H1 (cell line): ENCODE results near the gene GAPDH. TPM values are rescaled to one million over a fixed set of nuclear protein-coding genes. Genes with fewer than 3 reads are reported as not detected.

Source experiments
- CTCF ChIA-PET: fragments of 300-600 bp; sonication (Branson Sonifier 250); formaldehyde crosslinking; loops from one replicate; lab custom pipeline; 2021; ENCODE audit not compliant: partially characterized antibody; lab: Charles Lee
- POLR2A ChIA-PET: fragments of 300-600 bp; sonication (Branson Sonifier 250); formaldehyde crosslinking; loops from one replicate; lab custom pipeline; 2021; ENCODE audit warnings: inconsistent platforms; ENCODE audit not compliant: partially characterized antibody; lab: Charles Lee
- DNase-seq, 2 experiments: peaks; one replicate each; pipeline versions ENCODE4 v3.0.0 to v3.0.0-alpha.2; 2010 to 2022; ENCODE audit warnings: low spot score in 2 of 2, low read depth in 1 of 2, mixed read lengths in 1 of 2
- FAIRE-seq: peaks from 2 replicates; lab custom pipeline; 2011; peaks lifted over from hg19 to GRCh38; lab: Jason Lieb, UNC
- H2AFZ ChIP-seq: 2 replicates; pipeline ENCODE4 v1.8.1; 2012; ENCODE audit warnings: low read length, inconsistent platforms
- H2AK5ac ChIP-seq: 2 replicates; pipeline ENCODE4 v1.6.1; 2013; ENCODE audit warnings: low read depth, low read length
- H2BK120ac ChIP-seq: replicated peaks from 2 replicates; pipeline ENCODE3; 2013; ENCODE audit warnings: low read depth, low read length, inconsistent platforms
- H2BK12ac ChIP-seq: 2 replicates; pipeline ENCODE4 v1.6.1; 2013; ENCODE audit warnings: low read depth, low read length
- H2BK15ac ChIP-seq: 2 replicates; pipeline ENCODE4 v1.6.1; 2013; ENCODE audit warnings: low read length
- H2BK20ac ChIP-seq: 2 replicates; pipeline ENCODE4 v1.6.1; 2013; ENCODE audit warnings: low read length
- H2BK5ac ChIP-seq: 2 replicates; pipeline ENCODE4 v1.6.1; 2013; ENCODE audit warnings: low read depth, low read length
- H3K14ac ChIP-seq: 2 replicates; pipeline ENCODE4 v1.6.1; 2013; ENCODE audit warnings: inconsistent platforms; ENCODE audit not compliant: insufficient read length
- H3K18ac ChIP-seq: 2 replicates; pipeline ENCODE4 v1.6.1; 2013; ENCODE audit warnings: low read length; ENCODE audit errors: extremely low read depth
- H3K23ac ChIP-seq: 2 replicates; pipeline ENCODE4 v1.6.1; 2013; ENCODE audit warnings: inconsistent platforms; ENCODE audit not compliant: insufficient read length
- H3K23me2 ChIP-seq: 2 replicates; pipeline ENCODE4 v1.6.1; 2013; ENCODE audit warnings: low read depth, low read length
- H3K27ac ChIP-seq: 2 replicates; pipeline ENCODE4 v1.6.1; 2011; ENCODE audit warnings: low read depth, low read length, inconsistent platforms
- H3K27me3 ChIP-seq, 4 experiments: replicated peaks in 1 of 4; 1 replicate in 1 of 4; 2 replicates in 3 of 4; pipeline versions ENCODE4 v1.6.1 to v1.8.1; 2011 to 2013; ENCODE audit warnings: low read length in 3 of 4, mild to moderate bottlenecking in 3 of 4, inconsistent platforms in 2 of 4, mixed read lengths in 2 of 4, moderate library complexity in 1 of 4; ENCODE audit not compliant: control insufficient read depth in 3 of 4, insufficient read depth in 3 of 4; ENCODE audit errors: extremely low read depth in 1 of 4
- H3K36me3 ChIP-seq, 4 experiments: 2 replicates each; pipeline versions ENCODE4 v1.6.1 to v1.8.1; 2011 to 2013; ENCODE audit warnings: mild to moderate bottlenecking in 4 of 4, low read length in 3 of 4, moderate library complexity in 2 of 4, control low read depth in 1 of 4, inconsistent platforms in 1 of 4; ENCODE audit not compliant: insufficient read depth in 4 of 4, control insufficient read depth in 2 of 4
- H3K4ac ChIP-seq: replicated peaks from 2 replicates; pipeline ENCODE3; 2013; ENCODE audit warnings: low read length, low read depth, mixed read lengths, inconsistent platforms; ENCODE audit not compliant: insufficient read length
- H3K4me1 ChIP-seq, 4 experiments: replicated peaks in 1 of 4; 1 replicate in 1 of 4; 2 replicates in 3 of 4; pipeline versions ENCODE4 v1.6.1 to v1.8.1; 2011 to 2013; ENCODE audit warnings: low read length in 3 of 4, inconsistent platforms in 2 of 4, mixed read lengths in 1 of 4; ENCODE audit not compliant: insufficient read depth in 4 of 4, control insufficient read depth in 3 of 4
- H3K4me2 ChIP-seq, 2 experiments: 2 replicates each; pipeline versions ENCODE4 v1.6.1 to v1.8.1; 2011 to 2013; ENCODE audit warnings: low read depth in 2 of 2, low read length in 2 of 2, control low read depth in 1 of 2, inconsistent platforms in 1 of 2, mild to moderate bottlenecking in 1 of 2; ENCODE audit not compliant: insufficient read depth in 1 of 2
- H3K4me3 ChIP-seq, 4 experiments: fragments of 200-600, 300-600 bp in 1 of 4; sonication (generic), shearing (Covaris generic), sonication (Bioruptor Twin) in 1 of 4; 2 replicates each; pipeline versions ENCODE4 v1.5.1 to v1.8.1; 2011 to 2016; ENCODE audit warnings: low read length in 4 of 4, low read depth in 3 of 4, control low read depth in 2 of 4, inconsistent platforms in 2 of 4, mild to moderate bottlenecking in 2 of 4, mixed read lengths in 1 of 4, moderate library complexity in 1 of 4; ENCODE audit not compliant: insufficient read depth in 2 of 4; ENCODE audit errors: extremely low read depth in 1 of 4
- H3K56ac ChIP-seq: replicated peaks from 2 replicates; pipeline ENCODE3; 2013; ENCODE audit warnings: low read depth, mild to moderate bottlenecking, mixed read lengths, low read length, inconsistent platforms; ENCODE audit not compliant: insufficient read length
- H3K79me1 ChIP-seq: 2 replicates; pipeline ENCODE4 v1.6.1; 2013; ENCODE audit warnings: low read depth, low read length, control low read depth
- H3K79me2 ChIP-seq, 2 experiments: 2 replicates each; pipeline versions ENCODE4 v1.6.1 to v1.8.1; 2012 to 2013; ENCODE audit warnings: low read length in 2 of 2, mild to moderate bottlenecking in 2 of 2, inconsistent platforms in 1 of 2; ENCODE audit not compliant: insufficient read depth in 2 of 2, control insufficient read depth in 1 of 2
- H3K9ac ChIP-seq, 4 experiments: replicated peaks in 1 of 4; 1 replicate in 1 of 4; 2 replicates in 3 of 4; pipeline versions ENCODE4 v1.6.1 to v1.8.1; 2011 to 2013; ENCODE audit warnings: low read depth in 3 of 4, low read length in 3 of 4, control low read depth in 2 of 4, mild to moderate bottlenecking in 2 of 4, moderate library complexity in 2 of 4, inconsistent platforms in 1 of 4; ENCODE audit errors: extremely low read depth in 1 of 4
- H3K9me3 ChIP-seq, 2 experiments: 2 replicates each; pipeline versions ENCODE4 v1.6.1 to v1.8.1; 2012 to 2013; ENCODE audit warnings: mild to moderate bottlenecking in 2 of 2, moderate library complexity in 2 of 2, control low read depth in 1 of 2, inconsistent platforms in 1 of 2, low read depth in 1 of 2, low read length in 1 of 2, mixed read lengths in 1 of 2; ENCODE audit not compliant: insufficient read depth in 2 of 2
- H4K20me1 ChIP-seq, 2 experiments: replicated peaks in 1 of 2; 2 replicates each; pipeline versions ENCODE3 to v1.8.1; 2011 to 2013; ENCODE audit warnings: inconsistent platforms in 2 of 2, low read length in 2 of 2, mild to moderate bottlenecking in 1 of 2; ENCODE audit not compliant: insufficient read depth in 2 of 2, control insufficient read depth in 1 of 2
- H4K5ac ChIP-seq: 2 replicates; pipeline ENCODE4 v1.6.1; 2013; ENCODE audit warnings: low read length, low read depth, mixed read lengths, inconsistent platforms; ENCODE audit not compliant: insufficient read length
- H4K8ac ChIP-seq: 2 replicates; pipeline ENCODE4 v1.8.0; 2013; ENCODE audit warnings: mild to moderate bottlenecking, moderate library complexity, low read length, inconsistent platforms; ENCODE audit not compliant: insufficient read depth; ENCODE audit errors: extremely low read depth
- H4K91ac ChIP-seq: replicated peaks from 2 replicates; pipeline ENCODE3; 2013; ENCODE audit warnings: low read length, mixed read lengths, inconsistent platforms; ENCODE audit not compliant: insufficient read length
- MAFK ChIP-seq: IDR thresholded peaks from 2 replicates; pipeline ENCODE4 v1.6.1; 2012; ENCODE audit warnings: low read depth, mild to moderate bottlenecking, improper control_type of control experiment, low read length
- POLR2AphosphoS5 ChIP-seq: IDR thresholded peaks from 2 replicates; pipeline ENCODE4 v1.6.1; 2011; ENCODE audit warnings: low read depth, low read length
- WGBS, 2 experiments: shearing (Covaris generic) in 1 of 2; methylation state at CpG; one replicate each; pipeline versions ENCODE4 v1.1.6 to v1.1.7; 2013 to 2015; ENCODE audit warnings: low lambda C conversion rate in 2 of 2, mixed read lengths in 2 of 2, inconsistent platforms in 1 of 2, low coverage in 1 of 2, missing lambda C conversion rate in 1 of 2; ENCODE audit not compliant: insufficient replicate concordance in 2 of 2, insufficient coverage in 1 of 2, insufficient read length in 1 of 2; ENCODE audit errors: extremely low coverage in 1 of 2, missing lambda C conversion rate in 1 of 2; 5-methylcytosine and 5-hydroxymethylcytosine counted together
- polyA plus RNA-seq, 7 experiments: library from polyadenylated mRNA; depleted of rRNA in 3 of 7; stranded (reverse) in 5 of 7; unstranded in 2 of 7; fragments of >200 nt in 5 of 7; fragments of 200-250 nt in 2 of 7; gene quantifications; 1 replicate in 5 of 7; 2 replicates in 1 of 7; 4 replicates in 1 of 7; pipeline versions ENCODE4 v1.2.1 to v1.2.3, GENCODE V29; 2011 to 2013; ENCODE audit warnings: missing spikeins in 2 of 7, mixed read lengths in 2 of 7
- total RNA-seq: library from RNA; stranded (reverse); fragmentation: NEBNext Ultra II Directional; extraction: Animal tissue kit (Norgen Biotek cat#: 25700); gene quantifications from 2 replicates; pipeline ENCODE4 v1.2.1, GENCODE V29; 2021

GAPDH gene
- total and polyA plus RNA-seq, 2 of the 8 experiments (the other 6 are each of a cell fraction or from before 2014, with no cell fraction given): 5,175 to 15,878 TPM

GRCh38 chr12:6539707-6540134, 5.4 kb downstream of the GAPDH start:
- H3K27ac ChIP-seq: no peak overlapping the region

More at GRCh38 chr12:6539707-6540134, 5.4 kb downstream of the GAPDH start:
- Histone ChIP-seq H3K9ac (no peak overlapping the region; a peak in 1 of 7 replicates), H4K8ac (no peak overlapping the region), H3K18ac (no peak overlapping the region), H3K79me1 (no peaks in the 10 kb centered on the region; the same call in 1 of the 2 replicates), H3K4me3 (no peak overlapping the region), H3K36me3 (peaks cover 24 to 39% (median 34%) of the 10 kb centered on the region in 4 experiments), H2BK5ac (peak overlapping the region; percentile 13; the same call in 1 of the 2 replicates), H3K79me2 (peaks cover 2 to 19% of the 10 kb centered on the region in 2 experiments; a peak in 3 of 4 replicates), H2AFZ (no peak overlapping the region), H4K20me1 (peaks cover 10 to 22% of the 10 kb centered on the region in 2 experiments), H3K56ac (no peak overlapping the region), H4K91ac (no peak overlapping the region), H3K4me2 (peak overlapping the region in 1 of 2 experiments; percentile 52; a peak in 1 of 4 replicates), H3K14ac (no peak overlapping the region), H3K4me1 (peaks cover 0 to 12% (median 10%) of the 10 kb centered on the region in 4 experiments; a peak in 5 of 7 replicates), H2AK5ac (no peak overlapping the region), H4K5ac (no peak overlapping the region), H2BK12ac (no peak overlapping the region), H3K4ac (peak overlapping the region; percentile 28), H2BK15ac (no peak overlapping the region), H3K23ac (no peak overlapping the region), H2BK20ac (no peak overlapping the region), H3K23me2 (peaks cover 5% of the 10 kb centered on the region; the same call in 1 of the 2 replicates), H3K27me3 (no peaks in the 10 kb centered on the region), H3K9me3 (no peaks in the 10 kb centered on the region), H2BK120ac (no peak overlapping the region)
- ChIA-PET CTCF (interaction anchor here (0.8 to 24.9 kb wide), 17 partner anchors 8 to 214 kb away, joined by 3 to 462 read pairs (median 4); partner anchors contain the start of genes ACRBP, IFFO1, MLF2 and NOP2), POLR2A (interaction anchor here (0.7 to 11.4 kb wide), 32 partner anchors 14 to 332 kb away, joined by 3 to 665 read pairs (median 5); partner anchors contain the start of genes IFFO1, MRPL51, NCAPD2 and NOP2)
- no peak for DNase-seq
- no peak for TF ChIP-seq MAFK
- TF ChIP-seq POLR2AphosphoS5: peak; percentile 82
- WGBS, 2 experiments: 83% methylated on average over 14 of the region's 14 CpGs; no CpG with 5 or more reads in 1 of the 2 experiments
- FAIRE-seq: no peak
